Measurements from ENCODE around the gene CCNY.

The CCNY gene

DNA sequence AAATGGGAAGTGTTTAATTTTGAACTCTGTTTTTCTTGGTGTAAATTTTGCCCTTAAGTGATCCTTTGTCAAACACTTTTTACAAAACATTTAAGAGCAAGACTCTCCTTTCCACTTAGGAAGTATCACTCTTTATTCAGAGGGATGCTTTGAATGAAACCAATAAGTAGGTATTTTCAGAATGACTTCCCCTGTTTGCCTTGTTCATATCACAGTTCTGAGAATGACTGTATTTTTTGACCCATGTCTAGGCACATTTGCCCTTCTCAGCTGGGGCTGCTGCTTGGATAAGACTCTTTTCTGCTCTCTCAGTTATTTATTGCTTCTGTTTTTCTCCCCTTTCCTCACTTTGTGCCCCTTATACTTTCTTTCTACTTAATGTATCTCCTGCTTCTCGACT is 98.2 kb downstream of the CCNY start:
- DNase-seq, result no peak

DNA sequence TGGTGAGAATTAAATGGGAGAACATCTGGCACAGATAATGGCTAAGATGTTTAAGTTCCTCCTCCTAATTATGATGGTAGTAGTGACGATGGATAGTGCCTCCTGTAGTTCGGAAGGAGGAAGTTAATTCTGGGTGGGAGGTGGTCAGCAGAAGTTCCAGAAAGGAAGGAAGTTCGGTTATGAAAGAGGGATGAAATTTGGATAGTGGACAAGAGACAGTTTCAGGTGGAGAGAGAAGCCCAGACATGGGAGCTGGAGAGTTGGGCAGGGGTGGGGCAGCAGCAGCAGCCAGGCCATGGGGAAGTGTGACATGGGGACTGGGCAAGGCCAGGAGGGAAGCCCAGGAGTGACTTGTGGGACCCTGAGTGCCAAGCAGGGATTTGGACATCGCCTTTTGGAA is 99.5 kb downstream of the CCNY start:
- DNase-seq, result no peak

DNA sequence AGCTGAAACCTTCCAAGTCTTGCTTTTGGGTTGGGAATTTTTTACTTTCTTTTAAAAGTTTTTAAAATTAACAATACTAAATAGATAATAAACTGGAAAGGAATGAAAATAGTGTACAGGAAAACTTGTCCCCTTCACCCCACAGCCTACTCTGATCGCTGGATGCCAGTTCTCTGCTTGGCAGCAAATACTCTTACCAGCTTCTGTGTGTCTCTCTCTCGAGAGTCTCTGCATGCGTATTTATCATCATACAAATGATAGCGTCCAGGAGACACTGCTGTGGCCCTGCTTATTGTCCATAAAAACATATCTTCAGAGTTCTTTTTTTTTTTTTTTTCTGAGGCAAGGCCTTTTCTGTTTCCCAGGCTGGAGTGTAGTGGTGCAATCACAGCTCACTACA is 101.5 kb downstream of the CCNY start:
- DNase-seq, result no peak

DNA sequence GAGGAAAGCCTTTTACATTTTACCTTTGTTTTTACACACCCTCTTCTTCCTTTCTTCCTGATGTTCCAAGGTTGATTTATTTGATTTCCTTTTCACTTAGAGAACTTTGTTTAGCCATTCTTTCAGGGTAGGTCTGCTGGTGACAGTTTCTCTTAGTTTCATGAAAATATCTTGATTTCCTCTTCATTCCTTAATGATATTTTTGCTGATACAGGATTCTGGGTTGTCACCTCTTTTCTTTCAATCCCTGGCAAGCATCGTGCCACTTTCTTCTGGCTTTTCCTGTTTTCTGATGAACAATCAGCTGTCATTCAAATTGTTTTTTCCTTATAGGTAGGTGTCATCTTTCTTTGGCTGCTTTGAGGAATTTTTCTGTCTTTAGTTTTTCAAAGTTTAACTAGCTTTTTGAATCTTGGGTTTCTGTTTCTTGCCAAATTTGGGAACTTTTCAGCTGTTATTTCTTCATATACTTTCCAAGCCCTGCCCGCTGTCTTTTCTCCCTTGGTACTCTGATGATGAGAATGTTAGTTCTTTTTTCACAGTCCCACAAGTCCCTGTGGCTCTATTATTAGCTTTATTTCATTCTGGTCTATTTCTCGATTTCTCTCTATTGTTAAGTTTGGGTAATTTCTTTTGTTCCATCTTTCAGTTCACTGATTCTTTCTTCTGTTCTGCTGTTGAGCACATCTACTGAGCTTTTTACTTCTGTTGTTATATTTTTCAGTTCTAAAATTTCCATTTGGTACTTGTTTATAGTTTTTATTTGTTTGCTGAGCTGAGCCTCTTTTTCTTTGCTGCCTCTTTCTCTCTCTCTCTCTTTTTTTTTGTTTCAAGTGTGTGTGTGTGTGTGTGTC is 102.6 kb downstream of the CCNY start:
- no peak for DNase-seq

DNA sequence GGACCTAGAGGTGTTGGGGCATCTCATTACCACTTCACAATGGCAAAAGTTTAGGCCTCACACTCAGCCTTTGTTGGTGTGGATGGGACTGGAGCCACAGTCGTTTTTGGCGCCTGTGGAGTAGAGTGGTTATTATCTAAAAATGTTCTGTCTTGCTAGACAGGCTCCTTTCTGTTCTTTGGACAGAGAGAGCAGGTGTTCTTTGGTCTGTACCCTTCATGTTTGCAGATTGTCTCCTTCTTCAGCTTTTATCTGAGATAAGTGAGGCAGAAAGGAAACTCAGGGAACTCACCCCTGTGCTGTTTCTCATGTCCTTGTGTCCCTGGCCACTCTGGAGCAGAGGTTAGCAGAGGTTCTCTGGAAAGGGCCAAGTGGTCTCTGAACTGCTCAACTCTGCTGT is 103.7 kb downstream of the CCNY start:
- no peak for DNase-seq

DNA sequence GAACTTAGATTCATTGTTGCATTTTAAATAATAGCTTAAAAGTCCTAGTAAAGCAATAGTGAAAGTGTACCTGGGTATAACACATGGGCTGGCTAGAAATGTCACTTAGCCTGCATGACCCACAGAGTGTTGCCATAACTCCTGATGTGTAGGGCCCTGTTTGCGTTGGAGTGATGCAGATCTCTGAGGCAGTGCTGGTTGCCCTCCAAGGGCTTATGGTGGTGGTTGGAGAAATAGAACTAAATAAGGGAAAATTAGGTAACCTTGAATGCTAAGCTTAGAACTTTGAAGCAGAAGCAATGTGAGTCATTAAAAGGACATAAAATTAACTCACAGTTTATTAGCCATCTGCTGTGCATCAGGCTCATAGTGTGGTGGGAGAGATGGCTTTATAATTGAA is 105.7 kb downstream of the CCNY start:
- no peak for DNase-seq

DNA sequence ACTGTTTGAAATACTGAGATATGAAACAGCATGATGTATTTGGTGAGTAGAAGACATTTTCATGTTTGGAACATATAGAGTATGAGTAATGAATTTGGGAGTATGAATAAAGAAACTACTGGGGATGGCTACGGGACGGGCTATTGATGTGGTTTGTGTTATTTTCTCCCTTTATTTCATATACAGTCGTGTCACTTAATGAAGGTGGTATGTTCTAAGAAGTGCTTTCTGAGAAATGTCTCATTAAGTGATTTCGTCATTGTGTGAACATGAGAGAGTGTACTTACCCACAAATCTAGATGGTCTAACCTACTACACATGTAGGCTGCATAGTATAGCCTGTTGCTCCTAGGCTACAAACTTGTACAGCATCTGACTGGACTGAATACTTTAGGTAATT is 106.3 kb downstream of the CCNY start:
- no peak for DNase-seq

DNA sequence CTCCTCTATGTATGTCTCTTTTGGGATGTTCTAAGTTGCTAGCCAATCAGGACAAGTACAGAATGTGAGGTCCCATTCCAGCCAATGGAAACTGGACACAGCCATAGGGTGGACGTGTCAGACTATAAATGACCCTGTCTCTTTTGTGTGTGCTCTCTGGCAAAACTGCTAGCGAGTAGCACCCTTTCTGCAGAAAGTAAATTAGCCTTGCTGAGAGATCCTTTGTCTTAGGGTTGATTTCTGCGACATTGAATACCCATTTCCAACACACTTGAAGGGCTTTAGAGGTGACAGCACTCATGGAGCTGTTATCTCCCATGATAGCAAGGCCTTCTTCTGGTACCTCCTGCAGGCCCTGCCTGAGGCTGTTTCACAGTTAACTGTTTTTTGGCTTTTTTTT is 107.5 kb downstream of the CCNY start:
- peak; percentile 27 for DNase-seq

DNA sequence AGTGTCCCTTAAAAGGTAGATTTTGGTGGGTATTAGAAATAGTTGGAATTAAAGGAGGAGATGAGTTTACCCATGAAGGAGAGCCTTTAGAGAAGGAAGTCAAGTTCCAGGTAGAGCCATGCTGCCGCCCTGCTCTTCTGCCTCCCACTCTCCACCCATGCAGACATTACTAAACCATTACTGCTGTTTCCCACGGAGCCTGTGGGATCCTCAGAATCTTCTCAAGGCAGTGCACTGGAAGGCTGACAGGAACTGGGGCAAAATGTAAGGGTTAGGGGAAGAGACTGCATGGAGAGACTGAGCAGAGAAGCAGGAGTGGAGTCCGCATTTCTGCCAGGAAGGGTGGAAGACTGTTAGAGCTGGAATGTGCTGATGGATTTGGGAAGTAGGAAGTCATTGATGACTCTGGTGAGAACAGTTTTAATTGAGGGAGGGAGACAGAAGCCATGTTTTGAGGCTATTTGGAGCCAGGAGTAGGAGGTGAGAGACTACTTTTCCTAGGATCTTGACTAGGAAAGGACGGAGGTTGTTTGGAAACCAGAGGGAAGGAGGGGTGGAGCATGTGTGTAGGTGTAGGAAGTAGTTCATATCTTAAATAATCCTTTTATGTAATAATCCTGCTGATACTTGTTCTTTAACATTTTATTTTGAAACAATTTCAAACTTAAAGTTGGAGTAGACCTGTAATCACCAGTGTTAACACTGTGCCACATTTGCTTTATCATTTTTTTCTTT is 109.0 kb downstream of the CCNY start:
- DNase-seq, result no peak

DNA sequence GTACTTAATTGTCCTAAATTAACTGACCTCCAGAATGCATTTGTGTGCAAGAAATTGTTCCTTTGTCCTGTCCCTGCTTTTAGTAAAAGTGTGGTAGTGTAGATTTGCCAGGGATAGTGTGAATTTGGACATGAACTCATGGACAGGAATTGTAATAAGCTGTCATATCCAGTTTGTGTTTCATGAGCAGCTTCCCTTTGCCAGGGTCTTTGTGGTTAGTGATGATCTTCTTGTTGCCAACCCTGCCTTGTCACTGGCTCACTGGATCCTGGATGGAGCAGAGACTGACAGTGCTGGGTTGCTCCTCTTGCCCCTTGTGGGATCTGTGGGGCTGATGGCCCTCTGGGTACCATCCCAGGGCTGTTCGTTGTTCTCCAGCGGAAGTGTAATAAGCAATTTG is 110.1 kb downstream of the CCNY start:
- DNase-seq, result no peak

DNA sequence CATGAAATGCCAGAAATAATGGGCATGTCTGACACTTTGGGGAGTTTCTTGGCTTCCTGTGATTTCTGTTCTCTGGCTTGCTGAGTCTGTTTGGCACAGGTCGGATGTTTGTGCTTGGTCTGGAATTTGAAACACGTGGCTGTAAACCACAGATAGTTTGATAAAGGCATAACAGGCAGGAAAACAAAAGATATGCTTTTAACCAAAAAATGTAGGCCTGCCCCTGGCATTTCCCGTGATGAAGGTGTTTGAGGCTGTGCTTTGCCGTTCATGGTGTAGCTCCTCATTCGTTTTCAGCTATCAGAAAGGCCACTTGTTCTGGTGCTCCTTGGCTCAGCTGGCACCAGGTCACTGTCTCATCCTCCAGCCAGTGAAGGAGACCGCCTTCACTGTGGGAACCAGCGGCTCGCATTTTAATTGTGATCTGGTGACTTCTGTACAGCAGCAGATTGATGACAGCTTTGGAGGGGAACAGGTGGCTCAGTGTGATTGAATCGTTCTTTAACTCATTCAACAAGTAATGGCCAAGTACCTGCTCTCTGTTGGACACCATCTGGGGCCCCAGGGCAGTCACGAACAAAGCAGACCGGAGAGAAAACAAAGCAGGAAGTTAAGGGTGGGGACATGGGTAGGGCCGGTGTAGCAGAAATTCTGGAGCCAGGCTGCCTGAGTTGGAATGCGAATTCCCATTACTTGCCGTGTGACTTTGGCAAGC is 111.5 kb downstream of the CCNY start:
- peak; percentile 72 for DNase-seq

DNA sequence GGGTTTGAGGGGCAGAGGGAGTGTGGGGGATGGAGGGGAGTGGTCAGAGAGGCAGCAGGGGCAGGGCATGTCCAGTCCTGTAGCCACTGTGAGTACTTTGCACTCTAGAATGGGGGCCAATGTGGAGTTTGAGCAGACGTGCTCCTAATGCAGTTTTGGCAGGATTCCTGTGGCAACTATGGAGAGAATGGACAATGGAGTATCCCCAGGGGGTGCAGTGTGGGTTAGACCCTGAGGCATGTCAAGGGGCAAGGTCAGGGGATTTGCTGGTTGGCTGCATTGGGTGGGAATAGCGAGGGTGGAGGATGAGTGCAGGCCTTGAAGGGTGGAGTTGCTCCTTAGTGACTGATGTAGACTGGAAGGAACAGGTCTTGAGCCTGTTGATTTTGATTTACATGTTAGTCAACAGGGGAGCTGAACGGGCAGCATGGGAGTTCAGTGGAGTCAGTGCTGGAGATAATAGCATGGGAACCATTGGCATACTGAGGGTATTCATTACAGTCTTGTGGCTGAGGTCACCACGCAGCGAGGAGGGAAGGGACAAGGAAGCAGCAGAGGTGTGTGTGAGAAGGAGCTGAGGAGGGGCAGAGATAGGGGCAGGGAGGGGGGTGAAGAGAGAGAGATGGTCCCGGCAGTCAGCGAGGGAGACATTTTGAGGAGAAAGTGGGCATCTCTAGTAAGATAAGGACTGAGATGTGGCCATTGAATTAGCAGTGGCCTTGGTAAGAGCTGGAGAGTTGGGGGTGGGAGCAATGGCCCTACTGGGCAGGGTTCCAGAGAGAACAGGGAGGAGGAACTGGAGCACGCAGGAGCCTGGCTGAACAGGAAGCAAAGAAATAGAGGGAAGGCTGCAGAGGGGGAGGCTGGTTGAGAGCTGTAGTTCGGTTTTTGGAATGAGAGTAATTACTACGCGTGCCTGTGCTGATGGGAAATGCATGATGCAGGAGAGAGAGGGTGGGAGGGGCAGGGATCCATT is 112.7 kb downstream of the CCNY start:
- peak; percentile 63 for DNase-seq

DNA sequence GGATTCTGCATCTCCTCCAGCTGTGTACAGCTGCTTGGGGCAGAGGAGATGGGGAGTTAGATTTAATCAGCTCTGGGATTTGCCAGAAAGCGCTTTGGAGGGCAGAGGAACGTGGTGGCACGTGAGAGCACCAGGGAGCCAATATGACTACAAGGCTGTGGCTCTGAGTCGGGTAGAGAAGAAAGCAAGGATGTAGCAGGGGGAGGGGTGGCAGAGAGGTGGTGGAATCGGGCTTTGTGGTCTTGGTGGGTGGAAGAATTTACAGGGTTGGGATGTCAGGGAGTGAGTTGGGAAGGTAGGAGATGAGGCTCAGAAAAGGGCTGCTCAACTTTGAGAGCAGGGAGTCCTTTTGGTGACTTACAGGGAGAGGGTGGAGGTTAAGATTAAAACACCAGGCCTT is 113.6 kb downstream of the CCNY start:
- no peak for DNase-seq

DNA sequence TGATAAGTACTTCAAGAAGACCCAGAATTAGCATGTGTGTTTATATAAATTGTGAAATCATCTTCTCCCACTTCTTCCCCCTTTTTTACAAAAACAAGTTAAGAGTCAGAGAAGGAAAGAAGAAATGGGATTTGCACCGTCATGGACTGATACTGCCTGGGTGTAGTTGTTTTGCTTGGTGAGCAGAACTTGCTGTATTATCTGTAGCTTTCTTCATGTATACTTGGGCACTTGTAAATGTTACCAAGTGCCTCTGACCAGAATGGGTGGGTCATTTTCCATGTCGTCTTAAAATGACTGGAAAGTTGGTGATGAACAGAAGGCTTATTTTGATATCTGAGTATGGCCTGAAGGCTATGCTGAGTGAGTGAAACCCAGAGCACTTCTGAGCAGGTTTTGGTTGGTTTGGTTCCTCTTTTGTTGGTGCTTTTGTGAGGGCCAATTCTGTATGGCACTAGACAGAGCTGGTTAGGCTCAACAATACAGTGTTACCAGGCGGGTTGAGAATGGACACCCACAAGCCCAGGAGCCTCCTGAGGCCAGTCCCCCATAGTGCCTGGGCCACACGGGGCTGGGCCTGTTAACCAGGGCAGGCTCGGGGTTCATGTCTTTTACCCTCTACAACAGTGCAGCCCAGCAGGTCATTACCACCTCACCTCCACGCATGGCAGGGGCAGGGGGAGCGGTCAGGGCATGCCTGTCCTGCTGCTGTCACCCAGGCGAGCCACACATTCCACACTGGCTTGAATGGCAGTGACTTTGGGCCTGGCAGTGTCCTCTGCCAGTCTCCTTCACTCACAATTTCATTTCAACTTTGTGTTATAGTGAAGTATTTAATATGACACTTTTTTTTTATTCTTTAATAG is 115.1 kb downstream of the CCNY start:
- peak; percentile 83 for DNase-seq

DNA sequence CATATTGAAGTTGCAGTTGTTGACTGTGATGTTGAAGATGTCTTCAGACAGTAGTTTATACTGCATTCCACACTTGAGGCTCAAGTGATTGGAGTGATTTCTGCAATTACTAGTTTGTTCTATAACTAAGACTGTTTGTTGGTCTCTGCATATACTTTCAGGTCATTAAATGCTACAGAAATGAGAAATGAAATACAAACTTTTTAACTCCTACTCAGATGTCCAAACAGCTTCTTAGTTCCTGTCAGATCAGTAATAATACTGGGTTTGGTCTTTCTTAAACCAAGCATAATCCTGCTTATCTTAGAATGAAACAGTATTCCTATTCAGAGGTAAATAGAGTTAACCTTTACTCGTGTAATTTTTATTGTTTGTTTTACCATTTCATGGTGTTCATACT is 115.9 kb downstream of the CCNY start:
- no peak for DNase-seq

DNA sequence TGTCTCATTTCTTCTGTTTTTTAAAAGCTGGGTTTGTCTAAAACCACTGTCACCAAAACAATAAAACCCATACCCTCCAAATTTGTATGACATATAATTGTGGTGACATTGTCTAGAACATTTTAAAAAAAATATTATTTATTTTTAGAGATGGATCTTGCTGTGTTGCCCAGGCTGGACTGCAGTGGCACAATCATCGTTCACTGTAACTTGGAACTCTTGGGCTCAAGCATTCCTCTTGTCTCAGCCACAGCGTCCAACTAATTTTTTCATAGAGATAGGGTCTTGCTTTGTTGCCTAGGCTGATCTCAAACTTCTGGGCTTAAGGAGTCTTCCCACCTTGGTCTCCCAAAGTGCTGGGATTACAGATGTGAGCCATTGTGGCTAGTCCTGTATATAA is 116.5 kb downstream of the CCNY start:
- DNase-seq, result no peak

DNA sequence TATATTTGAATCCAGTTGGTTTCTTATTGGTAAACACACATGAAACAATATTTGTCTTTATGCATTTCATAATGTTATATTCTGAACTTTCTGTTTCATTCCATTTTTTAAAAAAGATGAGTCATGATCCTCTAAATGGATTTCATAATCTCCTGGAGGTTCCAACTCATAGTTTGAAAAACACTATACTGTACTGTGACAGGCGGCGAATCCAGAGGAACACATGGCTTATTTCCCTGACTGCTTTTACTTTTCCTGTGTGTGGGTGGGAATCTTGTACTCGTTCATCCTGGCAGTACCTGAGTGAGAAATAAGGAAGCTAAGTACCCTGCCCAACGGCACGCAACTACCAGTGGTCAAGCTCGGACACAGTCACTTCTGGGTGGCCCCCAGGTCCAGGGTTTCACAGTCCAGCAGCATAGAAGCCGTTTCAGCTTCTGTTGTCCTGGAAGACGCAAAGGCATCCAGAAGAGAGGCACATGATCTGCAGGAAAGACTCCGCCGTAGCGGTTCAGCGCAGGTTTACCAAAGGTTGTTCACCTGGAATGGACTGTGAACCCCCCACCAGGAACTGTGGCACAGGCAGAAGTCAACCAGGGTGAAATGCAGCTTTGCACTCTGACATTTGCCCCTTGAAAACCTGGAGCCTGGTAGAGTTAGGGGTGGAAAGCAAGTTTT is 117.7 kb downstream of the CCNY start:
- peak; percentile 32 for DNase-seq

DNA sequence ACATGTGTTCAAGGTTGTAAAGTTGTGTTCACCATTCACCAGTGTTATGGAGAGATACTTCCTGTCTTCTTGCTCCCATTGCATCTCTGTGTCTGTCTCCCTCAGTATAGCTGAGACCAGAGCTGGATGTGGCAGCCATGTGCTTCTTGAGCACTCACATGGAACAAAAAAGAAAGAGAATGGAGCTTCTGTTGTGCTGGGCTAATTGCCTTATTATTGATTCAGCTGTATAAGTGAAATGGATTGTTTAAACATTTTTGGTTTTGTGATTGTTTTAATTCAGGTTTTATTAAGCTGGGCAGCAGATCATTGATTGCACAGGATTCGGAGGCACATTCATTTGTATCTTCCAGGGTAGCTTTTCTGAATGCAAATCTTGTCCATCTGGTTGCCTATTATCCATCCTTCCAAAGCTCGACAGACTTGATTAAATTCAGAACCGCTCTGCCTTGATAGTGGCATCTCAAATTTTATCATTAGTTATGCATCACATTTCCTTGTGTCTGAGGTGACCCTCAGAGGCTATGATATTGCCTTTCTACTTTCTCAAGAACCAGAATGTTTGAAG is 119.9 kb downstream of the CCNY start:
- DNase-seq, result no peak

DNA sequence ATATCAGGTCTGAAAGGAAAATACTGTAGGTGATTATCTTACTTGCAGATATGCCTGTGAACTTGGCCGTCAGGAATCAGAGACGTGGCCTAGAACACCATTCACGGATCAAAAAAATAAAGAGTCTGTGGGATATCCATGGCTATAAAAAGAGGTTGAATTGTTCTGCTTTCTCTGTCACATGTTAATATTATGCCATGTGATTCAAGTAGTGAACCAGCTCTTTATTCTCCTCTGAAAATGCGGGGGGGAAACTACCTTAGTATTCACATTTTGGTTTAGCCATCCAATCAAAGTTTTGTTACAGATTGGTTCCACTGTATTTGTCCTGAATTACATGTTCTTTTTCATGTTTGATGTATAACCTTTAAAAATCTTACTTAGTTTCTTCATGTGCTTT is 120.5 kb downstream of the CCNY start:
- DNase-seq, result no peak
